MM.1S (cell line): ENCODE measurements around the gene EXOSC1.
"Not testable (repeated sequence)": the region's sequence is repeated elsewhere in the genome, so short reads cannot be mapped to it uniquely, and the experiment has no call there.

Source experiments
- DNase-seq: peaks from one replicate; pipeline ENCODE4 v3.0.0-alpha.2; 2015
- H2AFZ ChIP-seq: fragments of 300-600 bp; sonication (generic); 2 replicates; pipeline ENCODE4 v1.6.0; 2016; ENCODE audit warnings: antibody characterized with exemption, low read length
- H3F3A ChIP-seq: fragments of 300-600 bp; sonication (generic); 2 replicates; pipeline ENCODE4 v1.6.1; 2016; ENCODE audit warnings: mild to moderate bottlenecking, antibody characterized with exemption, low read length, moderate library complexity, mixed read lengths; ENCODE audit not compliant: insufficient read depth
- H3K27ac ChIP-seq: fragments of 300-600 bp; sonication (generic); 2 replicates; pipeline ENCODE4 v1.5.1; 2016; ENCODE audit warnings: mild to moderate bottlenecking, low read length
- H3K27me3 ChIP-seq: fragments of 300-600 bp; sonication (generic); replicated peaks from 2 replicates; pipeline ENCODE4 v1.6.0; 2016; ENCODE audit warnings: low read length; ENCODE audit not compliant: insufficient read depth
- H3K36me3 ChIP-seq: fragments of 300-600 bp; sonication (generic); replicated peaks from 2 replicates; pipeline ENCODE4 v1.6.1; 2016; ENCODE audit warnings: mild to moderate bottlenecking, low read length, mixed read lengths; ENCODE audit not compliant: insufficient read depth
- H3K4me1 ChIP-seq: fragments of 300-600 bp; sonication (generic); 2 replicates; pipeline ENCODE4 v1.6.1; 2016; ENCODE audit warnings: low read length, mixed read lengths
- H3K4me2 ChIP-seq: fragments of 300-600 bp; sonication (generic); 2 replicates; pipeline ENCODE4 v1.6.0; 2016; ENCODE audit warnings: low read depth, low read length
- H3K4me3 ChIP-seq: fragments of 300-600 bp; sonication (generic); 2 replicates; pipeline ENCODE4 v1.5.1; 2016; ENCODE audit warnings: low read length, mixed read lengths
- H3K79me2 ChIP-seq: fragments of 300-600 bp; sonication (generic); 2 replicates; pipeline ENCODE4 v1.6.1; 2016; ENCODE audit warnings: mixed run types, low read length, mixed read lengths
- H3K9ac ChIP-seq: fragments of 300-600 bp; sonication (generic); 2 replicates; pipeline ENCODE4 v1.6.1; 2016; ENCODE audit warnings: low read length, mixed read lengths
- H3K9me2 ChIP-seq: fragments of 300-600 bp; sonication (generic); replicated peaks from 2 replicates; pipeline ENCODE4 v1.6.1; 2016; ENCODE audit warnings: mild to moderate bottlenecking, low read length, mixed read lengths; ENCODE audit not compliant: insufficient read depth
- H3K9me3 ChIP-seq: fragments of 300-600 bp; sonication (generic); replicated peaks from 2 replicates; pipeline ENCODE4 v1.6.1; 2016; ENCODE audit warnings: mild to moderate bottlenecking, low read length, mixed read lengths; ENCODE audit not compliant: insufficient read depth
- H4K20me1 ChIP-seq: fragments of 300-600 bp; sonication (generic); 2 replicates; pipeline ENCODE4 v1.6.1; 2016; ENCODE audit warnings: mild to moderate bottlenecking, low read length, moderate library complexity, mixed read lengths; ENCODE audit not compliant: insufficient read depth
- CTCF ChIP-seq: fragments of 300-600 bp; sonication (generic); IDR thresholded peaks from 2 replicates; pipeline ENCODE4 v1.5.1; 2016; ENCODE audit warnings: antibody characterized with exemption, low read length, mixed read lengths
- EZH2 ChIP-seq: fragments of 300-600 bp; sonication (generic); optimal IDR thresholded peaks from 2 replicates; pipeline ENCODE3; 2017; ENCODE audit warnings: low read depth, mild to moderate bottlenecking, antibody characterized with exemption, low read length, mixed read lengths
- EZH2phosphoT487 ChIP-seq: fragments of 300-600 bp; sonication (generic); IDR thresholded peaks from 2 replicates; pipeline ENCODE4 v1.6.1; 2018; ENCODE audit warnings: antibody characterized with exemption, low read length

EXOSC1 gene

GRCh38 chr10:97479939-97480338 lies 34.1 kb upstream of the EXOSC1 start:
- H3K27ac ChIP-seq, result no peak overlapping the region
- no peak overlapping the region for H3K4me2 ChIP-seq
- H3K9ac ChIP-seq, result no peak overlapping the region
- no peaks in the 10 kb centered on the region for H3K9me2 ChIP-seq
- no peak overlapping the region for H3K4me3 ChIP-seq
- H3K36me3 ChIP-seq, result peaks cover 10% of the 10 kb centered on the region
- H3F3A ChIP-seq, result no peaks in the 10 kb centered on the region
- H3K9me3 ChIP-seq, result no peaks in the 10 kb centered on the region
- peaks cover 41% of the 10 kb centered on the region for H3K79me2 ChIP-seq
- 0 out of 2 replicates have a peak, but pooled peaks cover 5% of the 10 kb centered on the region for H3K4me1 ChIP-seq
- no peaks in the 10 kb centered on the region for H3K27me3 ChIP-seq
- DNase-seq, result no peak
- no peak overlapping the region for H2AFZ ChIP-seq
- no peaks in the 10 kb centered on the region; the same call in 1 of the 2 replicates for H4K20me1 ChIP-seq
- TF ChIP-seq EZH2 (no peak), EZH2phosphoT487 (no peak), CTCF (no peak)

GRCh38 chr10:97479410-97479809 lies 33.6 kb upstream of the EXOSC1 start:
- H3K4me3 ChIP-seq, H3K27ac ChIP-seq, H3K27me3 ChIP-seq, H3K4me1 ChIP-seq, H2AFZ ChIP-seq, H4K20me1 ChIP-seq, H3K4me2 ChIP-seq, H3K9me3 ChIP-seq, H3K9ac ChIP-seq, H3K9me2 ChIP-seq, H3F3A ChIP-seq, DNase-seq: not testable (repeated sequence)
- Histone ChIP-seq H3K79me2 (peaks cover 36% of the 10 kb centered on the region), H3K36me3 (peaks cover 10% of the 10 kb centered on the region)

GRCh38 chr10:97475936-97476594 lies 30.3 kb upstream of the EXOSC1 start:
- Histone ChIP-seq H3K9me2 (no peaks in the 10 kb centered on the region), H3K36me3 (peaks cover 10% of the 10 kb centered on the region), H2AFZ (no peak overlapping the region), H3K9ac (no peak overlapping the region), H3K27me3 (no peaks in the 10 kb centered on the region), H3F3A (no peaks in the 10 kb centered on the region), H3K4me3 (no peak overlapping the region), H3K79me2 (peaks cover 14% of the 10 kb centered on the region; the same call in 1 of the 2 replicates), H3K4me2 (no peak overlapping the region), H3K9me3 (no peaks in the 10 kb centered on the region), H3K4me1 (0 out of 2 replicates have a peak, but pooled peaks cover 5% of the 10 kb centered on the region), H3K27ac (no peak overlapping the region), H4K20me1 (no peaks in the 10 kb centered on the region; the same call in 1 of the 2 replicates)
- DNase-seq, result no peak
- TF ChIP-seq CTCF (no peak), EZH2phosphoT487 (no peak), EZH2 (no peak)

- Histone ChIP-seq H4K20me1 (no peaks in the 10 kb centered on the region; the same call in 1 of the 2 replicates), H3K9me2 (no peaks in the 10 kb centered on the region), H3K27ac (no peak overlapping the region), H3K79me2 (peaks cover 7% of the 10 kb centered on the region; the same call in 1 of the 2 replicates), H3K9me3 (no peaks in the 10 kb centered on the region), H3K9ac (no peak overlapping the region), H3F3A (peaks cover 3% of the 10 kb centered on the region; the same call in 1 of the 2 replicates), H3K36me3 (peaks cover 10% of the 10 kb centered on the region), H3K4me3 (no peak overlapping the region), H3K4me2 (no peak overlapping the region), H2AFZ (no peak overlapping the region), H3K4me1 (peaks cover 9% of the 10 kb centered on the region; the same call in 1 of the 2 replicates), H3K27me3 (no peaks in the 10 kb centered on the region)
- no peak for DNase-seq
- no peak for TF ChIP-seq CTCF
These were observed 29.1 kb upstream of the EXOSC1 start for GRCh38 chr10:97474918-97475317.

GRCh38 chr10:97468781-97469180 lies 23.0 kb upstream of the EXOSC1 start:
- not testable (repeated sequence) for H3K4me2 ChIP-seq
- H3F3A ChIP-seq, result peaks cover 36% of the 10 kb centered on the region

More at GRCh38 chr10:97468781-97469180, 23.0 kb upstream of the EXOSC1 start:
- H4K20me1 ChIP-seq, H3K9ac ChIP-seq, H3K9me2 ChIP-seq, H3K79me2 ChIP-seq, H3K4me3 ChIP-seq, H3K27me3 ChIP-seq, DNase-seq, H3K9me3 ChIP-seq, H2AFZ ChIP-seq: not testable (repeated sequence)
- Histone ChIP-seq H3K4me1 (peaks cover 36% of the 10 kb centered on the region), H3K36me3 (0 out of 2 replicates have a peak, but pooled peaks cover 13% of the 10 kb centered on the region), H3K27ac (peak overlapping the region; percentile 75; the same call in 1 of the 2 replicates)
